GM18868 (cell line): ENCODE data around the gene XRCC4.

Experiments
- ATAC-seq: cut with Tn5 transposase; IDR thresholded peaks from one replicate; pipeline ENCODE4 v1.9.1; 2021; ENCODE audit warnings: mild to moderate bottlenecking, moderate library complexity; ENCODE audit not compliant: unreplicated experiment

Gene XRCC4

GRCh38 chr5:83375049-83375745 is 297.9 kb downstream of the XRCC4 start:
- no peak for ATAC-seq

GRCh38 chr5:83376461-83376860 is 299.1 kb downstream of the XRCC4 start:
- ATAC-seq, result no peak

- ATAC-seq, result no peak
These were observed 300.0 kb downstream of the XRCC4 start for GRCh38 chr5:83377131-83377865.

GRCh38 chr5:83378624-83379289 is 301.4 kb downstream of the XRCC4 start:
- ATAC-seq, result no peak

- no peak for ATAC-seq
These were observed 308.5 kb downstream of the XRCC4 start for GRCh38 chr5:83385812-83386211.

GRCh38 chr5:83387041-83387440 is 309.7 kb downstream of the XRCC4 start:
- ATAC-seq, result no peak

GRCh38 chr5:83388608-83389007 is 311.3 kb downstream of the XRCC4 start:
- no peak for ATAC-seq

- ATAC-seq, result no peak
These were observed 315.6 kb downstream of the XRCC4 start for GRCh38 chr5:83392766-83393503.

GRCh38 chr5:83393504-83393866 is 316.1 kb downstream of the XRCC4 start:
- ATAC-seq, result no peak

GRCh38 chr5:83394190-83394589 is 316.8 kb downstream of the XRCC4 start:
- ATAC-seq, result no peak

- no peak for ATAC-seq
These were observed 319.3 kb downstream of the XRCC4 start for GRCh38 chr5:83396662-83397061.

- ATAC-seq, result no peak
These were observed 320.3 kb downstream of the XRCC4 start for GRCh38 chr5:83397658-83398057.

- no peak for ATAC-seq
These were observed 322.9 kb downstream of the XRCC4 start for GRCh38 chr5:83400241-83400640.

- no peak for ATAC-seq
These were observed 323.4 kb downstream of the XRCC4 start for GRCh38 chr5:83400701-83401100.

GRCh38 chr5:83401122-83401731 is 323.9 kb downstream of the XRCC4 start:
- ATAC-seq, result peak; percentile 87

GRCh38 chr5:83401775-83402174 is 324.4 kb downstream of the XRCC4 start:
- ATAC-seq, result no peak
